OCI-LY7 (cell line): ENCODE measurements around the gene ACACA. TPM values are rescaled to one million over a fixed set of nuclear protein-coding genes. Genes with fewer than 3 reads are reported as not detected.

Source experiments
- BruUV-seq: library from RNA; stranded (reverse); fragments of 400-500 nt; replicated peaks from 2 replicates; lab custom pipeline; 2021; lab: Mats Ljungman, UMichigan
- CTCF ChIA-PET: fragments of 300-600 bp; sonication (Branson Sonifier 250); formaldehyde crosslinking; loops from one replicate; lab custom pipeline; 2022; ENCODE audit warnings: antibody characterized with exemption; ENCODE audit not compliant: unreplicated experiment; lab: Charles Lee
- POLR2A ChIA-PET: fragments of 300-600 bp; sonication (Branson Sonifier 250); formaldehyde crosslinking; loops from one replicate; lab custom pipeline; 2022; ENCODE audit warnings: antibody characterized with exemption; lab: Charles Lee
- DNase-seq: peaks from one replicate; pipeline ENCODE4 v3.0.0-alpha.2; 2015; ENCODE audit warnings: low spot score
- H2AFZ ChIP-seq: fragments of 200-600 bp; sonication (generic), shearing (Covaris generic); 2 replicates; pipeline ENCODE4 v1.6.1; 2014; ENCODE audit warnings: mild to moderate bottlenecking, antibody characterized with exemption, low read length, moderate library complexity
- H3K27ac ChIP-seq: fragments of 200-600 bp; sonication (generic); 2 replicates; pipeline ENCODE4 v1.5.1; 2014; ENCODE audit warnings: mixed run types, low read depth, mild to moderate bottlenecking, moderate library complexity, low read length, inconsistent platforms; ENCODE audit not compliant: poor library complexity, severe bottlenecking
- H3K36me3 ChIP-seq: fragments of 200-600 bp; sonication (generic); 2 replicates; pipeline ENCODE4 v1.6.1; 2014; ENCODE audit warnings: mild to moderate bottlenecking, antibody characterized with exemption, low read length, moderate library complexity, mixed read lengths; ENCODE audit not compliant: insufficient read depth
- H3K4me1 ChIP-seq: fragments of 200-600 bp; sonication (generic); 2 replicates; pipeline ENCODE4 v1.5.1; 2014; ENCODE audit warnings: mild to moderate bottlenecking, low read length; ENCODE audit not compliant: insufficient read depth, poor library complexity, severe bottlenecking
- H3K4me2 ChIP-seq: fragments of 200-600 bp; sonication (generic); 2 replicates; pipeline ENCODE4 v1.6.1; 2014; ENCODE audit warnings: mild to moderate bottlenecking, low read length
- H3K4me3 ChIP-seq: fragments of 200-600 bp; sonication (generic); 2 replicates; pipeline ENCODE4 v1.5.1; 2014; ENCODE audit warnings: mild to moderate bottlenecking, low read depth, low read length; ENCODE audit not compliant: poor library complexity, severe bottlenecking
- H3K79me2 ChIP-seq: fragments of 200-600 bp; sonication (generic); 2 replicates; pipeline ENCODE4 v1.6.1; 2016; ENCODE audit warnings: low read depth, mild to moderate bottlenecking, low read length, moderate library complexity, mixed read lengths; ENCODE audit not compliant: insufficient read depth
- H3K9me2 ChIP-seq: fragments of 200-600 bp; sonication (generic); 2 replicates; pipeline ENCODE4 v1.6.1; 2016; ENCODE audit warnings: mild to moderate bottlenecking, low read length, mixed read lengths; ENCODE audit not compliant: insufficient read depth
- H3K9me3 ChIP-seq: fragments of 200-600 bp; sonication (generic); 2 replicates; pipeline ENCODE4 v1.6.1; 2014; ENCODE audit warnings: mild to moderate bottlenecking, mixed run types, low read length, mixed read lengths
- H4K20me1 ChIP-seq: fragments of 200-600 bp; sonication (generic); 2 replicates; pipeline ENCODE4 v1.6.1; 2014; ENCODE audit warnings: mild to moderate bottlenecking, antibody characterized with exemption, low read length, moderate library complexity, mixed read lengths; ENCODE audit not compliant: insufficient read depth
- CTCF ChIP-seq: fragments of 200-600 bp; sonication (generic); conservative IDR thresholded peaks from 2 replicates; pipeline ENCODE4 v1.5.1; 2014; ENCODE audit warnings: mild to moderate bottlenecking, antibody characterized with exemption, low read length, moderate library complexity, mixed read lengths
- EZH2phosphoT487 ChIP-seq: fragments of 200-600 bp; sonication (generic); IDR thresholded peaks from 2 replicates; pipeline ENCODE4 v1.6.1; 2018; ENCODE audit warnings: low read depth, borderline replicate concordance, mild to moderate bottlenecking, mixed run types, antibody characterized with exemption, low read length, moderate library complexity, mixed read lengths
- intact Hi-C: fragments of 100-400 bp; cut with micrococcal nuclease; formaldehyde crosslinking; loops from one replicate; pipeline ENCODE4 v1.10.0; 2022; ENCODE audit not compliant: unreplicated experiment
- total RNA-seq, 2 experiments: library from RNA; depleted of rRNA in 1 of 2; stranded (reverse); fragments of >200 nt in 1 of 2; shearing (Covaris generic) in 1 of 2; gene quantifications; 2 replicates each; pipeline ENCODE4 v1.2.3, GENCODE V29; 2014 to 2022

Gene ACACA
- total RNA-seq, 2 experiments from 2014 or later: 32.1 to 98.3 TPM

DNA sequence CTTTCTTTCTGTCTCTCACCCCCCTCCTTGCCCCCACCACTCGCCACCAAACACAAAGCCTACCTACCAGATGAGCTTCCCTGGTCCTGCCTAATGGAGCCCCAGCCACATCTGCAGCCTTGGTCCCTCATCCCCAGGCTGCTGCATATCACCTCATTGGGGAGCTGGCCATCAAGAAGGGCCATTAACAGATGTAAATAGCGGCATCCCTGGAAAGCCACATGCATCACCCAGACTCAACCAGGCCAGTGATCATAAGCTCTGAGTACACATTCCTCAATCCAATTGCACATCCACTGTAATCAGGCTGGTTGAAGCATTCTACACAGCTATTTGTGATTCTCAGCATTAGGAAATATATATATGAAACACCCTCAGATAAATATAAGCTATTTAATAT lies 242.6 kb downstream of the ACACA start:
- POLR2A ChIA-PET: no interaction called here
- Histone ChIP-seq H3K4me1 (no peaks in the 10 kb centered on the region), H4K20me1 (no peaks in the 10 kb centered on the region), H3K9me2 (no peaks in the 10 kb centered on the region), H3K4me2 (no peak overlapping the region), H3K9me3 (no peaks in the 10 kb centered on the region), H3K27ac (no peak overlapping the region), H3K36me3 (peaks cover 7% of the 10 kb centered on the region; the same call in 1 of the 2 replicates), H2AFZ (no peak overlapping the region), H3K4me3 (no peak overlapping the region), H3K79me2 (no peaks in the 10 kb centered on the region)
- CTCF ChIA-PET: no interaction called here
- TF ChIP-seq CTCF (no peak), EZH2phosphoT487 (no peak)
- no TSS peak for BruUV-seq
- intact Hi-C loops: no loop called here
- DNase-seq: no peak

DNA sequence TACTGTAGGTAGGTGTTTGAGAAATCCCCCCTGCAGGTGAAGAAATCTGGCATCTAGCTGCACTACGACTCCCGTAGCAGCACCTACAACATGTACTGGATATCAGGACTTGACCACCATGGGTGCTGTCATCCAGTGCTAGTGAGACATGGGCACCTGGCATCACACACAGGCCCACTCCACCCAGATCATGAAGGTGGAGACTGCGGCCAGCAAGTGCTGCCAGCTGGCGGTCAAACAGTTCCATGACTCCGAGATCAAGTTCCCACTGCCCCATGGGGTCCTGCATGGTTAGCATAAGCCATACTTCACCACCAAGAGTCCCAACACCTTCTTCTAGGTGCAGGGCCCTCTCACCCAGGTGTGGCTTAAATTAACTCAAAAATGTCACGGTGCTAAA lies 243.8 kb downstream of the ACACA start:
- peaks cover 17% of the 10 kb centered on the region; the same call in 1 of the 2 replicates for H3K36me3 ChIP-seq
- H3K4me2 ChIP-seq: no peak overlapping the region
- no peaks in the 10 kb centered on the region for H3K4me1 ChIP-seq
- intact Hi-C loops: no loop called here
- no peak overlapping the region for H3K27ac ChIP-seq
- CTCF ChIA-PET: no interaction called here
- no peaks in the 10 kb centered on the region for H4K20me1 ChIP-seq
- no peak overlapping the region for H3K4me3 ChIP-seq
- no peak for DNase-seq
- BruUV-seq: no TSS peak
- no peaks in the 10 kb centered on the region for H3K79me2 ChIP-seq
- no peaks in the 10 kb centered on the region for H3K9me3 ChIP-seq
- no peak for TF ChIP-seq EZH2phosphoT487
- TF ChIP-seq CTCF: no peak
- H2AFZ ChIP-seq: no peak overlapping the region
- POLR2A ChIA-PET: no interaction called here
- H3K9me2 ChIP-seq: no peaks in the 10 kb centered on the region

GRCh38 chr17:37160944-37161343 lies 245.7 kb downstream of the ACACA start:
- no TSS peak for BruUV-seq

More at GRCh38 chr17:37160944-37161343, 245.7 kb downstream of the ACACA start:
- no peak for DNase-seq
- Histone ChIP-seq H3K9me3 (no peaks in the 10 kb centered on the region), H2AFZ (no peak overlapping the region), H3K9me2 (no peaks in the 10 kb centered on the region), H3K4me3 (no peak overlapping the region), H3K79me2 (no peaks in the 10 kb centered on the region), H4K20me1 (no peaks in the 10 kb centered on the region), H3K27ac (no peak overlapping the region), H3K4me2 (no peak overlapping the region), H3K4me1 (no peaks in the 10 kb centered on the region), H3K36me3 (peaks cover 18% of the 10 kb centered on the region; the same call in 1 of the 2 replicates)
- TF ChIP-seq CTCF (no peak), EZH2phosphoT487 (no peak)
- intact Hi-C loops: no loop called here
- CTCF ChIA-PET: no interaction called here
- POLR2A ChIA-PET: no interaction called here
